GM12864 (cell line): Measurements from ENCODE around the gene UCMA.

Source experiments
- DNase-seq: peaks from one replicate; pipeline ENCODE4 v3.0.0-alpha.2; 2011; ENCODE audit warnings: low read depth
- H3K4me3 ChIP-seq: 2 replicates; pipeline ENCODE4 v1.5.1; 2011; ENCODE audit warnings: mild to moderate bottlenecking, low read depth, low read length, control low read depth
- CTCF ChIP-seq: IDR thresholded peaks from 2 replicates; pipeline ENCODE4 v1.5.1; 2011; ENCODE audit warnings: low read depth, mild to moderate bottlenecking, moderate library complexity, low read length, control low read depth, inconsistent platforms; ENCODE audit errors: missing control alignments

UCMA gene

GRCh38 chr10:13188593-13188992, 45.6 kb downstream of the UCMA start:
- H3K4me3 ChIP-seq = no peak overlapping the region
- DNase-seq = no peak
- TF ChIP-seq CTCF = no peak

- no peak for TF ChIP-seq CTCF
- no peak for DNase-seq
- no peak overlapping the region for H3K4me3 ChIP-seq
Measured at GRCh38 chr10:13187135-13187534, 47.0 kb downstream of the UCMA start.

- no peak for TF ChIP-seq CTCF
- no peak for DNase-seq
- H3K4me3 ChIP-seq = no peak overlapping the region
Measured at GRCh38 chr10:13184730-13185514, 49.3 kb downstream of the UCMA start.

- no peak overlapping the region for H3K4me3 ChIP-seq
- no peak for TF ChIP-seq CTCF
- no peak for DNase-seq
Measured at GRCh38 chr10:13184276-13184675, 49.9 kb downstream of the UCMA start.

- DNase-seq = peak; percentile 29
- TF ChIP-seq CTCF = no peak
- no peak overlapping the region for H3K4me3 ChIP-seq
Measured at GRCh38 chr10:13183625-13184024, 50.5 kb downstream of the UCMA start.

GRCh38 chr10:13182424-13182823, 51.8 kb downstream of the UCMA start:
- no peak overlapping the region for H3K4me3 ChIP-seq
- no peak for DNase-seq
- TF ChIP-seq CTCF = no peak

- DNase-seq = no peak
- no peak overlapping the region for H3K4me3 ChIP-seq
- TF ChIP-seq CTCF = no peak
Measured at GRCh38 chr10:13180788-13181187, 53.4 kb downstream of the UCMA start.
